HepG2 (cell line): ENCODE data around the gene VPREB3. TPM values are rescaled to one million over a fixed set of nuclear protein-coding genes. Genes with fewer than 3 reads are reported as not detected.

Experiments used
- CC2D1A ChIP-seq: sonication (generic); formaldehyde crosslinking; IDR thresholded peaks from 2 replicates; pipeline ENCODE4 v1.8.1; 2023; ENCODE audit warnings: mild to moderate bottlenecking, missing genetic modification reagents
- GABPB1 ChIP-seq: IDR thresholded peaks from 2 replicates; pipeline ENCODE4 v1.6.1; 2016; ENCODE audit warnings: mild to moderate bottlenecking, missing genetic modification reagents, moderate library complexity, missing compliant biosample characterization
- polyA plus RNA-seq, 8 experiments: library from polyadenylated mRNA; depleted of rRNA in 3 of 8; stranded (reverse) in 7 of 8; unstranded in 1 of 8; fragments of >200 nt; fragmentation: Illumina TruSeq in 4 of 8; extraction: Trizol in 4 of 8; gene quantifications; 2 replicates each; pipeline versions ENCODE4 v1.2.1 to v1.2.3, GENCODE V29; 2011 to 2016; ENCODE audit warnings: low read depth in 4 of 8, missing spikeins in 1 of 8, mixed read lengths in 1 of 8; ENCODE audit not compliant: insufficient read depth in 1 of 8
- total RNA-seq, 5 experiments: library from RNA; depleted of rRNA; stranded (reverse); fragments of >200 nt; fragmentation: Illumina TruSeq; extraction: Trizol; gene quantifications; 2 replicates each; pipeline ENCODE4 v1.2.3, GENCODE V29; 2016; ENCODE audit warnings: low read depth in 1 of 5
- TF ChIP-seq, protein P1 (sequence below): sonication (generic); formaldehyde crosslinking; IDR thresholded peaks from one replicate; pipeline ENCODE4 v1.5.1; 2020; ENCODE audit warnings: mild to moderate bottlenecking, missing genetic modification reagents; ENCODE audit errors: not compliant biosample characterization
- TF ChIP-seq, protein P2 (sequence below), 2 experiments: IDR thresholded peaks; 2 replicates each; pipeline ENCODE4 v1.6.1; 2011 to 2012; ENCODE audit warnings: low read length in 2 of 2, borderline replicate concordance in 1 of 2, low read depth in 1 of 2, mild to moderate bottlenecking in 1 of 2, moderate library complexity in 1 of 2
- TF ChIP-seq, protein P3 (sequence below): sonication (generic); formaldehyde crosslinking; IDR thresholded peaks from 2 replicates; pipeline ENCODE4 v1.5.0; 2020; ENCODE audit warnings: mild to moderate bottlenecking, missing genetic modification reagents, borderline replicate concordance
- TF ChIP-seq, protein P4 (sequence below): sonication (generic); formaldehyde crosslinking; IDR thresholded peaks from 2 replicates; pipeline ENCODE4 v1.4.0; 2020; ENCODE audit warnings: missing genetic modification reagents

The VPREB3 gene
- total and polyA plus RNA-seq, 2 of the 13 experiments (the other 11 are each of a cell fraction or from before 2014, with no cell fraction given), result 0.22 TPM; not detected in 1

DNA sequence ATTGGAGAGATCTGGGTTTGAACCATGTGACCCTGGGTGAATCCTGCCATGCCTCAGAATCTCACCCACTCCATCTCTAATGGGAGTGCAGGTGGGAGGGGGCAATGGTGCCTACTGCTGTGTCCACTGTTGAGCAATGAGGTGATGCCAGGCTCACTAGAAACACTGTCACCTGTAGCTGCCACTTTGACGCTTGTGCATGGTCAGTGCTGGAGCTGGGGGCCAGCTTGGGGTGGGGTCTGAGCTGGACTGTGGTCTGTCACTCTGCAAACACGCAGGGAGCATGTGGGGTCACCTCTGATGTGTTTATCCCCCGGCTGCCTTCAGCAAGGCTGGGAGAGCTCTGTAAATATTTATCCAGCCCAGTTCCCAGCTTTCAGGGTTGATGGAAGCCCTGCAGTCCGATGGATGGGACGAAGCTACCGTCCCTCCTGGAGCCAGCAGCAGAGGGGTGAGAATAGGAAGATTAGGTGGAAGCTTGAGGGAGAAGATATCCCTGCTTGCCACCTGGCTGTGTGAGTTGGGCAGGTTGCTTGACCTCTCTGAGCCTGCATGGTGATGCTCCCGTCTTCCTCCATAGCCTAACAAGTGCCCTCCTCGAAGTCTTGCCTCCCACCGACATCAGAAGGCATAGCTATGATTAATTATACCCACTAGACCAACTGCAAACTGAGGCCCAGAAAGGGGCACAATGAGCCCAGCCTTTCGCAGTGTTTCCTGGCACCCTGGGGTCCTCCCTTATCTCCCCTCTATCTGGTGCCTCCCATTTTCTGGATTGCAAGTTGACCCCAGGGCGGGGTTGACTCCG lies 20.1 kb upstream of the VPREB3 start (continued):
- TF ChIP-seq, protein P1, sequence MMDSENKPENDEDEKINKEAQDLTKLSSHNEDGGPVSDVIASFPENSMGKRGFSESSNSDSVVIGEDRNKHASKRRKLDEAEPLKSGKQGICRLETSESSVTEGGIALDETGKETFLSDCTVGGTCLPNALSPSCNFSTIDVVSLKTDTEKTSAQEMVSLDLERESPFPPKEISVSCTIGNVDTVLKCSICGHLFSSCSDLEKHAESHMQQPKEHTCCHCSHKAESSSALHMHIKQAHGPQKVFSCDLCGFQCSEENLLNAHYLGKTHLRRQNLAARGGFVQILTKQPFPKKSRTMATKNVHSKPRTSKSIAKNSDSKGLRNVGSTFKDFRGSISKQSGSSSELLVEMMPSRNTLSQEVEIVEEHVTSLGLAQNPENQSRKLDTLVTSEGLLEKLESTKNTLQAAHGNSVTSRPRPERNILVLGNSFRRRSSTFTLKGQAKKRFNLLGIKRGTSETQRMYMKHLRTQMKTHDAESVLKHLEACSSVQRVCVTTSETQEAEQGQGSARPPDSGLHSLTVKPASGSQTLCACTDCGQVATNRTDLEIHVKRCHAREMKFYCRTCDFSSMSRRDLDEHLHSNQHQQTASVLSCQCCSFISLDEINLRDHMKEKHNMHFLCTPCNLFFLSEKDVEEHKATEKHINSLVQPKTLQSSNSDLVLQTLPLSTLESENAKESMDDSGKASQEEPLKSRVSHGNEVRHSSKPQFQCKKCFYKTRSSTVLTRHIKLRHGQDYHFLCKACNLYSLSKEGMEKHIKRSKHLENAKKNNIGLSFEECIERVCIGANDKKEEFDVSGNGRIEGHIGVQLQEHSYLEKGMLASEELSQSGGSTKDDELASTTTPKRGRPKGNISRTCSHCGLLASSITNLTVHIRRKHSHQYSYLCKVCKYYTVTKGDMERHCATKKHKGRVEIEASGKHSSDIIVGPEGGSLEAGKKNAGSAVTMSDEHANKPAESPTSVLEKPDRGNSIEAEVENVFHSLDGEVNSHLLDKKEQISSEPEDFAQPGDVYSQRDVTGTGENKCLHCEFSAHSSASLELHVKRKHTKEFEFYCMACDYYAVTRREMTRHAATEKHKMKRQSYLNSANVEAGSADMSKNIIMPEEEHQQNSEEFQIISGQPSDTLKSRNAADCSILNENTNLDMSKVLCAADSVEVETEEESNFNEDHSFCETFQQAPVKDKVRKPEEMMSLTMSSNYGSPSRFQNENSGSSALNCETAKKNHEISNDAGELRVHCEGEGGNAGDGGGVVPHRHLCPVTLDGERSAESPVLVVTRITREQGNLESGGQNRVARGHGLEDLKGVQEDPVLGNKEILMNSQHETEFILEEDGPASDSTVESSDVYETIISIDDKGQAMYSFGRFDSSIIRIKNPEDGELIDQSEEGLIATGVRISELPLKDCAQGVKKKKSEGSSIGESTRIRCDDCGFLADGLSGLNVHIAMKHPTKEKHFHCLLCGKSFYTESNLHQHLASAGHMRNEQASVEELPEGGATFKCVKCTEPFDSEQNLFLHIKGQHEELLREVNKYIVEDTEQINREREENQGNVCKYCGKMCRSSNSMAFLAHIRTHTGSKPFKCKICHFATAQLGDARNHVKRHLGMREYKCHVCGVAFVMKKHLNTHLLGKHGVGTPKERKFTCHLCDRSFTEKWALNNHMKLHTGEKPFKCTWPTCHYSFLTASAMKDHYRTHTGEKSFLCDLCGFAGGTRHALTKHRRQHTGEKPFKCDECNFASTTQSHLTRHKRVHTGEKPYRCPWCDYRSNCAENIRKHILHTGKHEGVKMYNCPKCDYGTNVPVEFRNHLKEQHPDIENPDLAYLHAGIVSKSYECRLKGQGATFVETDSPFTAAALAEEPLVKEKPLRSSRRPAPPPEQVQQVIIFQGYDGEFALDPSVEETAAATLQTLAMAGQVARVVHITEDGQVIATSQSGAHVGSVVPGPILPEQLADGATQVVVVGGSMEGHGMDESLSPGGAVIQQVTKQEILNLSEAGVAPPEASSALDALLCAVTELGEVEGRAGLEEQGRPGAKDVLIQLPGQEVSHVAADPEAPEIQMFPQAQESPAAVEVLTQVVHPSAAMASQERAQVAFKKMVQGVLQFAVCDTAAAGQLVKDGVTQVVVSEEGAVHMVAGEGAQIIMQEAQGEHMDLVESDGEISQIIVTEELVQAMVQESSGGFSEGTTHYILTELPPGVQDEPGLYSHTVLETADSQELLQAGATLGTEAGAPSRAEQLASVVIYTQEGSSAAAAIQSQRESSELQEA (CRISPR knock-in tag), result no peak
- TF ChIP-seq CC2D1A (no peak), GABPB1 (no peak)
- TF ChIP-seq, protein P2, sequence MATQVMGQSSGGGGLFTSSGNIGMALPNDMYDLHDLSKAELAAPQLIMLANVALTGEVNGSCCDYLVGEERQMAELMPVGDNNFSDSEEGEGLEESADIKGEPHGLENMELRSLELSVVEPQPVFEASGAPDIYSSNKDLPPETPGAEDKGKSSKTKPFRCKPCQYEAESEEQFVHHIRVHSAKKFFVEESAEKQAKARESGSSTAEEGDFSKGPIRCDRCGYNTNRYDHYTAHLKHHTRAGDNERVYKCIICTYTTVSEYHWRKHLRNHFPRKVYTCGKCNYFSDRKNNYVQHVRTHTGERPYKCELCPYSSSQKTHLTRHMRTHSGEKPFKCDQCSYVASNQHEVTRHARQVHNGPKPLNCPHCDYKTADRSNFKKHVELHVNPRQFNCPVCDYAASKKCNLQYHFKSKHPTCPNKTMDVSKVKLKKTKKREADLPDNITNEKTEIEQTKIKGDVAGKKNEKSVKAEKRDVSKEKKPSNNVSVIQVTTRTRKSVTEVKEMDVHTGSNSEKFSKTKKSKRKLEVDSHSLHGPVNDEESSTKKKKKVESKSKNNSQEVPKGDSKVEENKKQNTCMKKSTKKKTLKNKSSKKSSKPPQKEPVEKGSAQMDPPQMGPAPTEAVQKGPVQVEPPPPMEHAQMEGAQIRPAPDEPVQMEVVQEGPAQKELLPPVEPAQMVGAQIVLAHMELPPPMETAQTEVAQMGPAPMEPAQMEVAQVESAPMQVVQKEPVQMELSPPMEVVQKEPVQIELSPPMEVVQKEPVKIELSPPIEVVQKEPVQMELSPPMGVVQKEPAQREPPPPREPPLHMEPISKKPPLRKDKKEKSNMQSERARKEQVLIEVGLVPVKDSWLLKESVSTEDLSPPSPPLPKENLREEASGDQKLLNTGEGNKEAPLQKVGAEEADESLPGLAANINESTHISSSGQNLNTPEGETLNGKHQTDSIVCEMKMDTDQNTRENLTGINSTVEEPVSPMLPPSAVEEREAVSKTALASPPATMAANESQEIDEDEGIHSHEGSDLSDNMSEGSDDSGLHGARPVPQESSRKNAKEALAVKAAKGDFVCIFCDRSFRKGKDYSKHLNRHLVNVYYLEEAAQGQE (IDR thresholded peaks at IDR 0.05; ENCODE audit: borderline replicate concordance in 1 of 2, low read depth in 1 of 2, low read length in 2 of 2), result 0 out of 4 replicates have a peak, but pooled peaks of 1 of the 2 experiments have one; percentile 28
- TF ChIP-seq, protein P3, sequence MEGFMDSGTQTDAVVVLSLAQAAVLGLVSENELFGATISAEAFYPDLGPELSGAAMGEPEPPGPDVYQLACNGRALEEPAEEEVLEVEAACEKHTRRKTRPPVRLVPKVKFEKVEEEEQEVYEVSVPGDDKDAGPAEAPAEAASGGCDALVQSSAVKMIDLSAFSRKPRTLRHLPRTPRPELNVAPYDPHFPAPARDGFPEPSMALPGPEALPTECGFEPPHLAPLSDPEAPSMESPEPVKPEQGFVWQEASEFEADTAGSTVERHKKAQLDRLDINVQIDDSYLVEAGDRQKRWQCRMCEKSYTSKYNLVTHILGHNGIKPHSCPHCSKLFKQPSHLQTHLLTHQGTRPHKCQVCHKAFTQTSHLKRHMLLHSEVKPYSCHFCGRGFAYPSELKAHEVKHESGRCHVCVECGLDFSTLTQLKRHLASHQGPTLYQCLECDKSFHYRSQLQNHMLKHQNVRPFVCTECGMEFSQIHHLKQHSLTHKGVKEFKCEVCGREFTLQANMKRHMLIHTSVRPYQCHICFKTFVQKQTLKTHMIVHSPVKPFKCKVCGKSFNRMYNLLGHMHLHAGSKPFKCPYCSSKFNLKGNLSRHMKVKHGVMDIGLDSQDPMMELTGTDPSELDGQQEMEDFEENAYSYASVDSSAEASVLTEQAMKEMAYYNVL, result no peak
- TF ChIP-seq, protein P4, sequence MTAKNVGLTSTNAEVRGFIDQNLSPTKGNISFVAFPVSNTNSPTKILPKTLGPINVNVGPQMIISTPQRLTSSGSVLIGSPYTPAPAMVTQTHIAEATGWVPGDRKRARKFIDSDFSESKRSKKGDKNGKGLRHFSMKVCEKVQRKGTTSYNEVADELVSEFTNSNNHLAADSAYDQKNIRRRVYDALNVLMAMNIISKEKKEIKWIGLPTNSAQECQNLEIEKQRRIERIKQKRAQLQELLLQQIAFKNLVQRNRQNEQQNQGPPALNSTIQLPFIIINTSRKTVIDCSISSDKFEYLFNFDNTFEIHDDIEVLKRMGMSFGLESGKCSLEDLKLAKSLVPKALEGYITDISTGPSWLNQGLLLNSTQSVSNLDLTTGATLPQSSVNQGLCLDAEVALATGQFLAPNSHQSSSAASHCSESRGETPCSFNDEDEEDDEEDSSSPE (CRISPR knock-in tag), result no peak; the same call in 1 of the 2 replicates
